HUES48 (cell line): ENCODE data around the gene KRTAP5-1.

ENCODE experiments used
- H3K27ac ChIP-seq: one replicate; pipeline ENCODE4 v1.7.0; 2013; ENCODE audit warnings: low read depth, low read length, inconsistent platforms
- H3K27me3 ChIP-seq: 2 replicates; pipeline ENCODE4 v1.6.1; 2013; ENCODE audit warnings: mild to moderate bottlenecking, low read length; ENCODE audit not compliant: control insufficient read depth, insufficient read depth
- H3K36me3 ChIP-seq: 2 replicates; pipeline ENCODE4 v1.6.1; 2013; ENCODE audit warnings: low read length; ENCODE audit not compliant: control insufficient read depth, insufficient read depth
- H3K4me1 ChIP-seq: 2 replicates; pipeline ENCODE4 v1.6.1; 2013; ENCODE audit warnings: mild to moderate bottlenecking, low read length; ENCODE audit not compliant: control insufficient read depth, insufficient read depth
- H3K4me3 ChIP-seq: 2 replicates; pipeline ENCODE4 v1.5.1; 2013; ENCODE audit warnings: mild to moderate bottlenecking, low read depth, low read length
- H3K9ac ChIP-seq: 2 replicates; pipeline ENCODE4 v1.6.1; 2013; ENCODE audit warnings: mild to moderate bottlenecking, low read depth, low read length, moderate library complexity
- H3K9me3 ChIP-seq: 2 replicates; pipeline ENCODE4 v1.6.1; 2013; ENCODE audit warnings: low read length; ENCODE audit not compliant: control insufficient read depth, insufficient read depth

Gene KRTAP5-1

GRCh38 chr11:1571760-1572196 is 13.3 kb downstream of the KRTAP5-1 start:
- no peaks in the 10 kb centered on the region for H3K9me3 ChIP-seq
- peaks cover 32% of the 10 kb centered on the region for H3K4me1 ChIP-seq
- H3K4me3 ChIP-seq = peak overlapping the region; percentile 60; the same call in 1 of the 2 replicates
- H3K27me3 ChIP-seq = peaks cover 50% of the 10 kb centered on the region
- no peak overlapping the region for H3K9ac ChIP-seq
- H3K27ac ChIP-seq = no peak overlapping the region
- H3K36me3 ChIP-seq = no peaks in the 10 kb centered on the region

- Histone ChIP-seq H3K4me1 (peaks cover 32% of the 10 kb centered on the region), H3K9me3 (no peaks in the 10 kb centered on the region), H3K9ac (no peak overlapping the region), H3K27me3 (peaks cover 50% of the 10 kb centered on the region), H3K36me3 (no peaks in the 10 kb centered on the region), H3K4me3 (peak overlapping the region; percentile 60), H3K27ac (no peak overlapping the region)
Observed at GRCh38 chr11:1570896-1571759, 14.0 kb downstream of the KRTAP5-1 start.

DNA sequence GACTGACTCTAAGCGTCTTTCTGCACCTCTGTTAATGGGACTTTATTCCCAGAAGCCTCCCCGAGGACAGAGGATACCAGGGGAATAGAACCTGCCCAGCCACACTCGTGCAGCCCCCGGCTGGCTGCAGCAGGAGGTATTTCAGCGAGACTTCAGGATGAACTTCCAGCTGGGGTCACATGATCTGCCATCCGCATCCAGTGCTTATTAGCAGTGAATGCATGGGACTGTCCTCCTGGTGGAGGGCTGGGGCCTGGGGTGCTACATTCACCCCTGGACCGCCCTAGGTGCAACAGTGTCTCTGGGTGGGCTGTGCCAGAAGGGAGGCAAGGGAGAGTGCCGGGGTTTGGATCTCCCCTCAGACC is 14.6 kb downstream of the KRTAP5-1 start:
- H3K4me1 ChIP-seq = peaks cover 32% of the 10 kb centered on the region
- H3K9me3 ChIP-seq = no peaks in the 10 kb centered on the region
- H3K9ac ChIP-seq = no peak overlapping the region
- H3K27ac ChIP-seq = no peak overlapping the region
- no peak overlapping the region for H3K4me3 ChIP-seq
- H3K36me3 ChIP-seq = no peaks in the 10 kb centered on the region
- H3K27me3 ChIP-seq = peaks cover 48% of the 10 kb centered on the region

DNA sequence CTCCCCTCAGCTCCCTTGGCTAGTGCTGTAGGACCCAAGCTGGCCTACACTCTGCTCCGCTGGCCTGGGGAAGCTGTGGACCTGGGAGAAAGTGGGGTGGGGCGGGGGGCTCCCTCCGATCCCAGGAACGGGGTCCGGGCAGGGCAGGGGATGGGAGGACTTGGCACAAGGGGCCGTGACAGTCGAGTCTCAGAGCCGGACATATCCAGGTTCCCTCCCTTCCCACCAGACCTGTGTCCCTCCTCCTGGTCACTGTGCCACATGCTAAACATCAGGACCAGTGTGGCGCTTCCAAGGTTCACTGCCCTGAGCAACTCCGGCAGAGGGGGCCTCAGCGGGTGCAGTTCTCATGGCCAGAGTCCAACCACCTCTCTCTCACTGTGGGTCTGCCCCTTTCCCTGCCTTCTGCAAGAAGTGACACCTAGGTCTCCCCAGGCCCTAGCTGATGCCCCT is 15.1 kb downstream of the KRTAP5-1 start:
- Histone ChIP-seq H3K27me3 (peaks cover 43% of the 10 kb centered on the region), H3K9me3 (no peaks in the 10 kb centered on the region), H3K36me3 (no peaks in the 10 kb centered on the region), H3K27ac (no peak overlapping the region), H3K4me3 (no peak overlapping the region), H3K9ac (no peak overlapping the region), H3K4me1 (peaks cover 32% of the 10 kb centered on the region)

- no peak overlapping the region for H3K4me3 ChIP-seq
- H3K9ac ChIP-seq = no peak overlapping the region
- H3K9me3 ChIP-seq = no peaks in the 10 kb centered on the region
- H3K4me1 ChIP-seq = peaks cover 38% of the 10 kb centered on the region
- no peaks in the 10 kb centered on the region for H3K36me3 ChIP-seq
- H3K27me3 ChIP-seq = peaks cover 38% of the 10 kb centered on the region
- H3K27ac ChIP-seq = no peak overlapping the region
Observed at GRCh38 chr11:1569251-1569780, 15.8 kb downstream of the KRTAP5-1 start.

- Histone ChIP-seq H3K4me3 (no peak overlapping the region; the same call in 1 of the 2 replicates), H3K9me3 (no peaks in the 10 kb centered on the region), H3K36me3 (no peaks in the 10 kb centered on the region), H3K4me1 (peaks cover 34% of the 10 kb centered on the region), H3K27me3 (peaks cover 29% of the 10 kb centered on the region), H3K27ac (no peak overlapping the region), H3K9ac (no peak overlapping the region)
Observed at GRCh38 chr11:1568441-1568911, 16.6 kb downstream of the KRTAP5-1 start.

GRCh38 chr11:1567721-1568100 is 17.4 kb downstream of the KRTAP5-1 start:
- H3K4me1 ChIP-seq = peaks cover 32% of the 10 kb centered on the region

GRCh38 chr11:1567052-1567720 is 17.9 kb downstream of the KRTAP5-1 start:
- Histone ChIP-seq H3K9ac (no peak overlapping the region), H3K27ac (no peak overlapping the region), H3K9me3 (no peaks in the 10 kb centered on the region), H3K4me3 (no peak overlapping the region), H3K27me3 (peaks cover 18% of the 10 kb centered on the region; the same call in 1 of the 2 replicates), H3K4me1 (peaks cover 32% of the 10 kb centered on the region), H3K36me3 (0 out of 2 replicates have a peak, but pooled peaks cover 2% of the 10 kb centered on the region)

More at GRCh38 chr11:1567721-1568100, 17.4 kb downstream of the KRTAP5-1 start:
- H3K36me3 ChIP-seq = 0 out of 2 replicates have a peak, but pooled peaks cover 2% of the 10 kb centered on the region
- H3K4me3 ChIP-seq = no peak overlapping the region
- peaks cover 22% of the 10 kb centered on the region; the same call in 1 of the 2 replicates for H3K27me3 ChIP-seq
- H3K9me3 ChIP-seq = no peaks in the 10 kb centered on the region
- no peak overlapping the region for H3K27ac ChIP-seq
- H3K9ac ChIP-seq = no peak overlapping the region

GRCh38 chr11:1566381-1567051 is 18.6 kb downstream of the KRTAP5-1 start:
- H3K4me3 ChIP-seq = no peak overlapping the region
- 0 out of 2 replicates have a peak, but pooled peaks cover 2% of the 10 kb centered on the region for H3K36me3 ChIP-seq
- H3K9ac ChIP-seq = no peak overlapping the region
- peaks cover 17% of the 10 kb centered on the region; the same call in 1 of the 2 replicates for H3K27me3 ChIP-seq
- H3K27ac ChIP-seq = no peak overlapping the region
- peaks cover 32% of the 10 kb centered on the region for H3K4me1 ChIP-seq
- no peaks in the 10 kb centered on the region for H3K9me3 ChIP-seq

DNA sequence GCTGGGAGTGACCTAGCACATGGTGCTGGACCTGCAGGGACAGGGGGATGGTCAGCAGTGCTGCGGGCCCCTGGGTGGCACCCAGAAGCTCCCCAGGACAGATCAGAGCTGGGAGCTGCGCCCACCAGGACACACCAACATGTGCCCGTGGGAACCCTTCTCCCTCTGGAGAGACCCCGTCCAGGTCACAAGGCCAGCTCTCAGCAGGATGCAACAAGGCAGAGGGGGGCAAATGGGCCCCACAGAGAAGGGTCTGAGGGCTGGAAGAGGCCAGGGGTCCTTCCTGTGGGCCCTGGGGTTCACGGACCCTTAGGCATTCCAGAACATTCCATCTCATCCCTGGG is 19.2 kb downstream of the KRTAP5-1 start:
- Histone ChIP-seq H3K27ac (no peak overlapping the region), H3K36me3 (0 out of 2 replicates have a peak, but pooled peaks cover 2% of the 10 kb centered on the region), H3K9ac (no peak overlapping the region), H3K27me3 (peaks cover 11% of the 10 kb centered on the region; the same call in 1 of the 2 replicates), H3K4me3 (no peak overlapping the region), H3K4me1 (peaks cover 32% of the 10 kb centered on the region), H3K9me3 (no peaks in the 10 kb centered on the region)
